HG02981 (cell line): Measurements from ENCODE around the gene PDS5A.
"Not testable (repeated sequence)": the region's sequence is repeated elsewhere in the genome, so short reads cannot be mapped to it uniquely, and the experiment has no call there.

Experiments used
- ATAC-seq: cut with Tn5 transposase; IDR thresholded peaks from one replicate; pipeline ENCODE4 v1.9.1; 2021; ENCODE audit warnings: mild to moderate bottlenecking, moderate library complexity; ENCODE audit not compliant: unreplicated experiment

PDS5A gene

DNA sequence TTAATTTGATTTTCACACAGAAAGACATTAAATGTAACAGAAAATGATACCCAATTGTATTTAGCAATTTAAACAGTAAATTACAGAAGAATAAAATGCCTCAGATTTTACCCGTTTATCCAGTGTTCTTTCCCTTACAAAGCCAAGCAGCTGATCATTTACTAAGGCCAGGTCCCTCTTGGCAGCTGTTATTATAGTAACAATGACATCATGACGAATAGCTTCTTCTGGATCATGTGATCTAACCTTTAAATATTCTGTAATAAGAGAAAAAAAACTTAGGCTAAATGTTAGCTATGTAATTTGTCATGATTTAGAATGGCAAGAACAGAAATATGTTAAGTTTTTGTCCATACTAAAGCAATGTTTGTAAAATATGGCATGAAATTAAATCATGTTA lies 69.4 kb downstream of the PDS5A start:
- no peak for ATAC-seq

DNA sequence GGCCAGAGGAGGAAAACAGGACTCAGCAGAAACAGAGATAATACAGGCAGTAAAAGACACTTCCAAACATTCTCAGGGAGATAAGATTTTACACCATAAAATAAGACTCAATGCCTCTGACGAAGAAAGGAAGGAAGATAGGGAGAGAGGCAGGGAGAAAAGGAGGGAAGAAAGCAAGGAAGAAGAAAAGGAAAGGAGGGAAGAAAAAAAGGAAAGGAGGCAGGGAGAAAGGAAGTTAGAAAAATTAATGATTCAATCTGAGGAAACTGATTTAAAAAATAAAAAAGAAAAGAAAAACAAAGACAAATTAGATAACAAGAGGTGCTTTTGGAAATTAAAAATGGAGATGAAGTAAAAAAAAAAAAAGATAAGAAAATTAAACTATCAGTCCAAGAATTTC lies 72.1 kb downstream of the PDS5A start:
- no peak for ATAC-seq

DNA sequence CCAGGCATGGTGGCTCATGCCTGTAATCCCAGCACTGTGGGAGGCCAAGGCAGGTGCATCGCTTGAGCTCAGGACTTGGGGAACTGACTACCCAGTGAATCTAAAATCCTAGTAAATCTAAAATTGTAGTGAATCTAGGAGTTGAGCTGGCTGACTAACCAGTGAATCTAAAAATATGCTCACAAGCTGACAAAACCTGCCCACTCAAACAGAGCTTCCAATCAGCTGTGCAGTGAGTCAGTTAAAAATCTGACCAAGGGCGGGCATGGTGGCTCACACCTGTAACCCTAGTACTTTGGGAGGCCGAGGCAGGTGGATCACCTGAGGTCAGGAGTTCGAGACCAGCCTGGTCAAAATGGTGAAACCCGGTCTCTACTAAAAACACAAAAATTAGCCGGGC lies 72.7 kb downstream of the PDS5A start:
- ATAC-seq = not testable (repeated sequence)

DNA sequence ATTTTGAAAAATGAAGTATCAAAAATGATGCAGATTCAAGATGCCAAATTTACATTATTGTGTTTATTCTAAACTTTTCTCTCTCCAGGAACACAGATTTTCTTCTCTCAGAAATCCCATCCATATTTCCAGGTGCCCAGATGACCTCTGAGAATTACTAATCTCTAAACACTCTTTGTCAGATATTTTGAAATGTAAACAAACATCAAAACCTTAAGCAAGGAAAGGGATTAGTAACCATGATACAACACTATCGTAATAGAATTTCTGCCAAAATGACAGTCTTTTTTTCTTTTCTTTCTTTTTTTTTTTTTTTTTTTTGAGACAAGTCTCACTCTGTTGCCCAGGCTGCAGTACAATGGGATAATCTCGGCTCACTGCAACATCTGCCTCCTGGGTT lies 76.7 kb downstream of the PDS5A start:
- ATAC-seq = no peak

DNA sequence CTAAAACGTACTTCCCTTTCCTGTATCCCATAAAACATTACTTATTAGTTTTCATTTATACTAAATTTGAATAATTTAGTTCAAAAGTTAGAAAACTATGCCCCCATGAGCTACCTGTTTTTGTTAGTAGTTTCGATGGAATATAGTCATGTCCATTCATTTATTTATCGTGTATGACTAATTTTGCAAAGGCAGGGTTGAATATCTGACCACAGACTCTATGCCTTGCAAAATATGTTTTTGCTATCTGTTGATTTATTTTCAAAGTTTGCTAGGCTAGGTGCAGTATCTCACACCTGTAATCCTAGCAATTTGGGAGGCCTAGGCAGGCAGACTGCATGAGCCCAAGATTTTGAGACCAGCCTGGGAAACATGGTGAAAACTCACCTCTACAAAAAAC lies 78.4 kb downstream of the PDS5A start:
- ATAC-seq = no peak

DNA sequence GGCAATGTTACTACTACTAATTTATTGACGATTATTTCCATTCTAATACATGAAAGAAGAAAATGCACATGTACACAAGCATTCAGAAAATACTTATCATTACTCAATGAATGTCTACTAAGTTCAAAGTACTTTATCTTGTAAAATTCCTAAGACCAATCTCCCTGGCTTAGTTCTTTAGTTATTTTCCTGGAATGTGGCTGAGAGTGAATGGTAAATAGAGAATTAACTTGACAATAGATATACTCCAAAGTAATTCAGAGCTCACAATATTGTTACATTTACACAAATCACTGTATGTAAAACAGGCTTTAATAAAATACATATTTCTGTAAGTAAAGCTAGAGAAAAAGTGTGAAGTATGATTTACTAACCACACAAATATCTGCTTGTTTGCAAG lies 79.7 kb downstream of the PDS5A start:
- ATAC-seq = no peak

DNA sequence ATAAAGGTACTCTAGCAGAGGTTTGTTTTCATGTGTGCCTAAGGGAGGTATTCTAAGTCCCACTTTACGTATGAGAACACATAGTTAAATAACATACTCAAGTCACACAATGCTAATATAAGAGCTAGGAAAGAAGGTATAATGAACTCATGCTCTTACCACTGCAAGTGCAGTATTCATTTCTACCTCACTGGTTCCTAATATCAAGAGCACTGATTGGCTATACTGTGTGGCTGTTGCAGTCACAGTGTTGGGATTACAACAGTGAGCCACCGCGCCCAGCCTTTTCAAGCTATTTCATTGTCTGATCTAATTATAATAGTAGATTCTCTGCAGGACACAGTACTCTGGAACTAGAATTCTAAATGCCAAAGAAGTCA lies 84.0 kb downstream of the PDS5A start:
- no peak for ATAC-seq

DNA sequence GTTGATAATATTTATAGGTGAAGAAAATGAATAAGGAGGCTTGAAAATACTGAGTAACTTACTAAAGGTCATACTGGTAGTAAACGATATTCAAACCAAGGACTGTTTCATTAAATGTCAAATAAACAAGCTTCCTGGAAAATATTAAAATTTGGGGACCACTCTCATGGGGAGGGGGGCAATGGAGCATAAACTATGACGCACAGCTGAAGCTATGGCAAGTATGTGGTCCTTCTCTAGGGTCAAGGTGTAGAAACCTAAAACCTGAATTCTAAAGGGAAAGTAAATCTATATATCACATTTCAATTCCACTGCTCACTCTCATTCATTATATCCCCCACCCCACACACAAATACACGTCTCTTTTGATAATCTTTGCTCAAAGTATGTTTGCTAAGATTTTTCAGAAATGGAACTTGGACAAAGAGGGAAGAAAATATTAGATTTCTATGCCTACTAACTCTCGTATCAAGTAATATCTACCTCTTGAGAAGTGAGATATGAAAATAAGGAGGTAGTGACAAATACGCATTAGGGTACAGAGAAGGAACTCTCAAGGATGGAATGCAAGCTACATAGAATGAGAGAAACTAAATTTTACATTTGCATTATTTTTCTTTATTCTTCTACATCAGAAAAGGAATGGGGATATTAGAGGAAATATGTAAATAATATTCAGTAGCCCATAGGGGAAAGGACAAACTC lies 84.6 kb downstream of the PDS5A start:
- no peak for ATAC-seq

DNA sequence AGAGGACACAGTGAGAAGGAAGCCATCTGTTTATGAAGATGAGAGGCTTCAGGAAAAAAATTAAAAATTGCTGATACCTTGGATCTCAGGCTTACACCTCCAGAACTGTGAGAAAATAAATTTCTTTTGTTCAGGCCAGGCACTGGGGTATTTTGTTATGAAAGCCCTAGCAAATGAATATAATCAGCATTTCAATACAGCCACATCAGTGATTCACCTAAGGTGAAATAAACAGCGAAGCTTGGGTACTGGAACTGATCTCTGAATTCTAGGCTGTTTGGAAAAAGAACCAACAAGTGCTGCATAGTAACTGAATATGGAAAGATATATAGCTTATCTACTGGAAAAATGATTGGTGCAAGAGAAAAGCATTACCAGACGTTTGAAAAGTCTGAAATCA lies 88.5 kb downstream of the PDS5A start:
- no peak for ATAC-seq

DNA sequence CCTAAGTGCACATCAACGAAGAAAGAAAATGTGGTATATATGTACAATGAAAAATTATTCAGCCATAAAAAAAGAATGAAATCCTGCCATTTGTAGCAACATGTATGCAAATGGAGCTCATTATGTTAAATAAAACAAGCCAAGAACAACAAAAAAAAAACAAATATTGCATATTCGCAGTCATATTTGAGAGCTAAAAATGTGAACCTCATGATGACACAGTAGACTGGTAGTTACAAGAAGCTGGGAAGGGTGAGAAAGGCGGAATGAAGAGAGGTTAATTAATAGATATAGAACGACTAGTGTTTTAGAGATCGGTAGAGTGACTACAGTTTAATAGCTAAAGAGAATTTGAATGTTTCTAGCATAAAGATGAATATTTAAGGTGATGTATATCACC lies 89.2 kb downstream of the PDS5A start:
- no peak for ATAC-seq

DNA sequence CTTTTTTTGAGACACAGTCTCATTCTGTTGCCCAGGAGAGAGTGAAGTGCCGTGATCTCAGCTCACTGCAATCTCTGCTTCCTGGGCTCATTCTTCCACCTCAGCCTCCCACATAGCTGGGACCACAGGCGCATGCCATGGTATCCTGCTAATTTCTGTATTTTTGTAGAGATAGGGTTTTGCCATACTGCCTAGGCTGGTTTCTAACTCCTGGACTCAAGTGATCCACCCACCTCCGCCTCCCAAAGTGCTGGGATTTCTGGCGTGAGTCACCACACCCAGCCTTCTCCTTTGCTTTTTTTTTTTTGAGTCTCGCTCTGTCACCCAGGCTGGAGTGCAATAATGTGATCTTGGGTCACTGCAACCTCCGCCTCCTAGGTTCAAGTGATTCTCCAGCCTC lies 94.1 kb downstream of the PDS5A start:
- no peak for ATAC-seq

DNA sequence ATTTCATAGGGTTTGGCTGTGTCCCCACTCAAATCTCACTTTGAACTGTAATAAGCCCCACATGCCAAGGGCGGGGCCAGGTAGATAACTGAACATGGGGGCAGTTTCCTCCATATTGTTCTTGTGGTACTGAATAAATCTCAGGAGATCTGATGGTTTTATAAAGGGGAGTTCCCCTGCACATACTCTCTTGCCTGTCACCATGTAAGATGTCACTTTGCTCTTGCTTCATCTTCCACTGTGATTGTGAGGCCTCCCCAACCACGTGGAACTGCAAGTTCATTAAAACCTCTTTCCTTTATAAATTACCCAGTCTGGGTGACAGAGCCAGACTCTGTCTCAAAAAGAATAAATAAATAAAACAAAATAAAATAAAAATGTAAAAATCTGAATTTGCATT lies 95.9 kb downstream of the PDS5A start:
- ATAC-seq = no peak

DNA sequence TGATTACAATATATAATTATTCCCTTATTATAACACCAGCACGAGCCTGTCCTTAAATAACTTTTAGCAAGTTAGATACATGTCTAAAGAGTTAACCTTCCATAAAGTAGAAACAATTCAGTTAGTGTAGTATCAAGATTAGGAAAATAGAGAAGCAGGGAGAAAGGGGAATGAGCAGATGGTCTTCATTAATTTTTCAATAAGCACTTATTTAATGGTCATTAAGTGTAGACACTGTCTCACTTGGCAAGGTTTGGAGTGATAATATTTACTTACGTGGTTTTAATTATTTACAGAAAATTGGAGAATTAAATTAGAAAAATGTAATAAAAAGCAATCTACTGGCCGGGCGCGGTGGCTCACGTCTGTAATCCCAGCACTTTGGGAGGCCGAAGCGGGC lies 99.7 kb downstream of the PDS5A start:
- ATAC-seq = no peak

DNA sequence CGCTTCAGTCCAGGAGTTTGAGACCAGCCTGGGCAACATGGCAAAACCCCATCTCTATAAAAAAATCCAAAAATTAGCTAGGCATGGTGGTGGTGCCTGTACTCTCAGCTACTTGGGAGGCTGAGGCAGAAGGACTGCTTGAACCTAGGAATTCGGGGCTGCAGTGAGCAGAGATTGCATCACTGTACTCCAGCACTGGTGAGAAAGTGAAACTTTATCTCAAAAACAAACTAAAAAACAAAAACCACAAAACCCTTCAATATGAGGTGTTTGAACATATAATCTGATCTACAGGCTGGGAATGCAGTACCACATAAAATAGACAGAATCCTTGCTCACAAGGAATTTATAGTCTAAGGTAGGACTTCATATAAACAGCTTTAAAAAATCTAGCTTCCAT lies 103.9 kb downstream of the PDS5A start:
- ATAC-seq = no peak

DNA sequence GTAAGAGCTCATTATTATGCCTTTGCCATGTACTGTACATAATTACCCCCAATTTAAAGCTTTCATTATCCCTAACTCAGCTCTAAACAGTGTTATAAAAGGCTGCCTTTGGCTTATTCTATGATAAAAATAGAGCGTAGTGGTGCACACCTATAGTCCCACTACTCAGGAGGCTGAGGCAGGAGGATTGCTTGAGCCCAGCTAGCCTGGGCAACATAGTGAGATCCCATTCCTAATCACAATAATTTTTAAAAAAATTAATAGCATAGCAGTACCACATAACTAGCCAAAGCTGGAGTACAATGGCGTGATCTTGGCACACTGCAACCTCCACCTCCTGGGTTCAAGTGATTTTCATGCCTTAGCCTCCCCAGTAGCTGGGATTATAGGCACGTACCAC lies 112.4 kb downstream of the PDS5A start:
- no peak for ATAC-seq

DNA sequence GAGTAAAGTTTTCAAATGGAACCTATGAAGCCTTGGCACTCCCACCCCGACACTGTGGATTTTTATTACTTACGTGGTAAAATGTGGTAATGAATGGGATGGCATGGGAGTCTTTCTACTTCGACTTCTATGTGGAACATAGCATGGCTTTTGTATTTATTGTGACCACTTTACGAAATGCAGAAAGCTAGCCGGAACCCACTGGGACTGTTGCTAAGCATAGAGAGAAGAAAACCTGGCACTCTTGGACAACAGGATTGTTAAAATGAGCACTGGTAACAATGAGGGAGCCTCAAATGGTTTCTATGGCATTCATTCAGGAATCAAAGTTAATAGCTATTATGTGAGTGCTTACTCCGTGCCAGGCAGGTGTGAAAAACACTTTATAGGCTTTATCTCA lies 113.3 kb downstream of the PDS5A start:
- no peak for ATAC-seq

DNA sequence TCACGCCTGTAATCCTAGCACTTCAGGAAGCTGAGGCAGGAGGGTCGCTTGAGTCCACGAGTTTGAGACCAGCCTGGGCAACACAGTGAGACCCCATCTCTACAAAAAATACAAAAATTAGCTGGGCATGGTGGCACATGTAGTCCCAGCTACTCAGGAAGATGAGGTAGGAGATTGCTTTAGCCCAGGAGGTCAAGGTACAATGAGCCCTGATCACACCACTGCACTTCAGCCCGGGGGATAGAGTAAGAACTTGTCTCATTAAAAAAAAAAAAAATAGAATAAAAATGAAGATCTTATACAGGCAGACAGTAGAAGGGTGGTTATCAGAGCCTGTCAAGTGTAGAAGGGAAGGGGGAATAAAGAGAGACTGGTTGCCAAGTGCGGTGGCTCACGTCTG lies 116.9 kb downstream of the PDS5A start:
- ATAC-seq = no peak

DNA sequence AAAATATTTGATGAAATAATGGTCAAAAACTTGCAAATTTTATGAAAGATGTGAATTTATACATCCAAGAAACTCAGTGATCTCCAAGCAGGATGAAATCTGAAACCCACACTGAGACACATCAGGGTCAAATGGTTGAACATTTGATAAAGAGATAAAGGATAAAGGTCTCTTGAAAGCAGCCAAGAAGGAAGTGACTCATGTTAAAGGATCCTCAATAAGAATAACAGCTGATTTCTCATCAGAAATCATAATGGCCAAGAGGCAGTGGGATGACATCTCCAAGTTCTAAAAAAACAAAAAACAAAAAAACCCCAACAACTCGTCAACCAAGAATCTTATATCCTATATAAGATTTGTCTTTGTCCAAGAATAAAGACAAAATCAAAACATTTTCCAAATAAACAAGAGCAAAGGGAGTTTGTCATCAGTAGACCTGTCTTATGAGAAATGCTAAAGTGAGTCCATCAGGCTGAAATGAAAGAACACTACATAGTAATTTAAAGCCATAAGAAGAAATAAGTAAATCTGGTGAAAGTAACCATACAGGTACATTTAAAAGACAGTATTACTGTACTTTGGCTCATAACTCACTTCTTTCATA lies 121.7 kb downstream of the PDS5A start:
- no peak for ATAC-seq

DNA sequence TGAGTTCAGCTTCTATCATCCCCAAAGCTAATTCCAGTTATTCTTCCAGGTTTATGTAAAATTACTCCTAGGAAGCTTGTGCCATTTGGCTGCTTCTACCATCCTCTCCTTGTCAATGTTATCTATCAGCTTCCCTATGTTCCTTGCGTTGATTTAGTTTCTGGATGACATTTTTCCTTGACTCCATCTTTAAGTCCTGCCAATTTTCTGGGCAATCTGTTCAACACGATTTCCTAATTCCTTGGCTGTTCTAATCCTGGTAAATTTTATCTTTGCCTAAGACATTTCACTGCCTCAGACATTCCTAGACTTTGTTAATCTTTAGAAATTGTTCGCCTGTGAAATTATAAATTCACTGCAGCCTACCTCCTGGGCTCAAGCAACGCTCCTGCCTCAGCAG lies 125.1 kb downstream of the PDS5A start:
- no peak for ATAC-seq

DNA sequence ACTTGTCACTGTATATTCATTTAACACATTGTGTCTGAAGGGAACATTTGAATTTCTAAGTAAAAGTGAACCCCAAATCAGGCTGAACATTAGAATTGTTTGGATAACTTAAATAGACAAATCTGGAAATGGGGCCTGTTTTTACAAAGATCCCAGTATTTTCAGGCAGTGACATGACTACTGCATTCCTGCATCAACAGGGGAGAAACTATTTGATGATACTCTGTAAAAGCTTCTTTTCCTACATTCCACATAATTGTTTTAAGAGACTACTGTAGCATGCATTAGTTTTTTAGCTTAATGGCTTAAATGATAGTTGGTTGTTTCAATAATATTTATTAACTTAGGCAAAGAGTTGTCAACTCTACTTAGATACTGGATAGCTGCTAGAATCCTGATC lies 127.0 kb downstream of the PDS5A start:
- ATAC-seq = no peak

DNA sequence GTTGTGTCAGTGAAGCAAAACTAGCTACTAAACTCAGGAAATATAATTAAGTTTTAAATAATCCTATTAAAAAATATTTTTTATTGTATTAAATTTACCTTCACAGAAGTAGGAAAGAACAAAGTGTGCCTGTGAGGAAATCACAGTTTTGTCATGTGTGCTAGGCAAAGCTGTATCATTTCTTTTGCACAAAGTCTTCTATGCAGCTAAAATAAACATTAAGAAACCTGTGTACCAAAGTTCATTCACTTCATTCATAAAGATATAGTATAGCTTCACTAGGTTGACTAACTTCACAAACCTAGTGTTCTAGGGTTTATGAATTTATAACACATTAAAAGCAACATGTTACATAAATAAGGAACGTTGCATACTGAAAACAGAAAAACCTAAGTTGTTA lies 131.0 kb downstream of the PDS5A start:
- ATAC-seq = no peak

DNA sequence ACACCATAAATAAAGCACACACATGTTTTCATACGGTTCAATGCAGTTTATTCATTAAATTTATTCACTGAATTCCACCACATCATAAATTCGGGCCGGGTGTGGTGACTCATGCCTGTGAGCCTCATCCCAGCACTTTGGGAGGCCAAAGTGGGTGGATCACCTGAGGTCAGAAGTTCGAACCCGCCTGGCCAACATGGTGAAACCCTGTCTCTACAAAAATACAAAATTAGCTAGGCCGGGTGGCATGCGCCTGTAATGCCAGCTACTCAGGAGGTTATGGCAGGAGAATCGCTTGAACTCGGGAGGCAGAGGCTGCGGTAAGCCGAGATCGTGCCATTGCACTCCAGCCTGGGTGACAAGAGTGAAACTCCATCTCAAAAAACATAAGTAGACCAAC lies 131.6 kb downstream of the PDS5A start:
- ATAC-seq = no peak

DNA sequence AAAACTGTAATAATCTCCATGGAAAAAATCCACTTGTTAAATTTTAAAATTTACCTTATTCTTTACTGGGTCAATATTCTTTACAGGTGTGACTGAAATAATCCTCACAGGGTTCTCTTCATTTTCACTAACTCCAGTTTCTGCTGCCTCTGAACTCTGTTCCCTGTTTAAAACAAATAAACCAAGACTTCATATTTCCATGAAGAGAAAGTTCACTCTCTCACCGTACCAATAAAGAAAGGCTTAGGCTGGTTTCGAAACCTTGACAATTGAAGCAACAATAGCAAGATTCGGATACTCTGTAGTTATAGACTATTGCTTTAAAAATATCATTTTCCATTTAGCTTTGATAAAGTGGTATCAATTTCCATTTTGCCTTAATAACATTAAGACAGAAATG lies 135.8 kb downstream of the PDS5A start:
- ATAC-seq = no peak
